HepG2 (cell line): ENCODE measurements around the gene NIPSNAP3A. TPM values are rescaled to one million over a fixed set of nuclear protein-coding genes. Genes with fewer than 3 reads are reported as not detected.

ENCODE experiments used
- ATAC-seq: fragments of 200-7000 bp; cut with Tn5 transposase; 3 replicates; pipeline ENCODE4 v1.9.1; 2020; ENCODE audit warnings: mild to moderate bottlenecking, moderate library complexity
- BruUV-seq: library from RNA; stranded (reverse); fragments of 400-500 nt; replicated peaks from 2 replicates; lab custom pipeline; 2021; lab: Mats Ljungman, UMichigan
- CTCF ChIA-PET: fragments of 300-600 bp; formaldehyde crosslinking; extraction: SDS; loops from one replicate; lab custom pipeline; 2021; ENCODE audit warnings: low total read pairs, inconsistent platforms, low intra/inter-chr PET ratio; lab: Yijun Ruan, JAX
- POLR2A ChIA-PET: fragments of 350-600 bp; sonication (Branson Sonifier 250); formaldehyde crosslinking; loops from one replicate; lab custom pipeline; 2020; ENCODE audit warnings: antibody characterized with exemption, inconsistent platforms; lab: Yijun Ruan, JAX
- DNase-seq: peaks from one replicate; pipeline ENCODE4 v3.0.0-alpha.2; 2015; ENCODE audit warnings: low spot score
- FAIRE-seq: peaks from 3 replicates; lab custom pipeline; 2011; peaks lifted over from hg19 to GRCh38; lab: Jason Lieb, UNC
- H2AFZ ChIP-seq: one replicate; pipeline ENCODE4 v1.6.1; 2011; ENCODE audit warnings: low read length, inconsistent platforms
- H3K27ac ChIP-seq: fragments of 300-600 bp; 3 replicates; pipeline ENCODE4 v1.8.0; 2011; ENCODE audit warnings: mixed run types, mild to moderate bottlenecking, mixed read lengths, low read length, inconsistent platforms; ENCODE audit not compliant: insufficient read depth; ENCODE audit errors: extremely low read length
- H3K27me3 ChIP-seq, 2 experiments: fragments of 200-600 bp in 1 of 2; 2 replicates in 1 of 2; 3 replicates in 1 of 2; pipeline versions ENCODE4 v1.6.0 to v1.8.0; 2011; ENCODE audit warnings: low read length in 2 of 2, mild to moderate bottlenecking in 2 of 2, moderate library complexity in 2 of 2, inconsistent platforms in 1 of 2; ENCODE audit not compliant: insufficient read depth in 2 of 2, control insufficient read depth in 1 of 2
- H3K36me3 ChIP-seq, 2 experiments: fragments of 200-600 bp in 1 of 2; replicated peaks in 1 of 2; 2 replicates in 1 of 2; 3 replicates in 1 of 2; pipeline versions ENCODE4 v1.5.1 to v1.8.0; 2011; ENCODE audit warnings: low read length in 2 of 2, inconsistent platforms in 1 of 2; ENCODE audit not compliant: insufficient read depth in 2 of 2, control insufficient read depth in 1 of 2
- H3K4me1 ChIP-seq: 2 replicates; pipeline ENCODE4 v1.5.1; 2012; ENCODE audit warnings: low read length, inconsistent platforms; ENCODE audit not compliant: insufficient read depth
- H3K4me2 ChIP-seq: 2 replicates; pipeline ENCODE4 v1.6.0; 2011; ENCODE audit warnings: low read depth, low read length, inconsistent platforms
- H3K4me3 ChIP-seq, 3 experiments: fragments of 200-600 bp in 1 of 3; sonication (generic), shearing (Covaris generic) in 1 of 3; replicated peaks in 1 of 3; 2 replicates each; pipeline ENCODE4 v1.5.1; 2011 to 2016; ENCODE audit warnings: low read length in 3 of 3, inconsistent platforms in 2 of 3, low read depth in 2 of 3, mild to moderate bottlenecking in 2 of 3, control low read depth in 1 of 3, mixed read lengths in 1 of 3; ENCODE audit not compliant: insufficient read depth in 1 of 3
- H3K79me2 ChIP-seq: one replicate; pipeline ENCODE4 v1.6.1; 2011; ENCODE audit warnings: low read length, inconsistent platforms; ENCODE audit not compliant: insufficient read depth
- H3K9ac ChIP-seq: 2 replicates; pipeline ENCODE4 v1.6.0; 2011; ENCODE audit warnings: mild to moderate bottlenecking, low read depth, low read length, inconsistent platforms; ENCODE audit not compliant: insufficient read depth
- H3K9me3 ChIP-seq: 2 replicates; pipeline ENCODE4 v1.5.1; 2012; ENCODE audit warnings: mild to moderate bottlenecking, low read length
- H4K20me1 ChIP-seq: 2 replicates; pipeline ENCODE4 v1.6.0; 2011; ENCODE audit warnings: inconsistent platforms, mild to moderate bottlenecking, low read length, moderate library complexity; ENCODE audit not compliant: insufficient read depth
- CBX5 ChIP-seq: sonication (generic); formaldehyde crosslinking; IDR thresholded peaks from 2 replicates; pipeline ENCODE4 v1.4.0; 2020; ENCODE audit warnings: missing genetic modification reagents, borderline replicate concordance
- CREBL2 ChIP-seq: sonication (generic); formaldehyde crosslinking; IDR thresholded peaks from 2 replicates; pipeline ENCODE4 v1.8.1; 2023; ENCODE audit warnings: missing genetic modification reagents, mild to moderate bottlenecking, borderline replicate concordance
- DNMT1 ChIP-seq: sonication (generic); formaldehyde crosslinking; IDR thresholded peaks from 2 replicates; pipeline ENCODE4 v1.5.1; 2020; ENCODE audit warnings: mild to moderate bottlenecking, missing genetic modification reagents
- ETV6 ChIP-seq: sonication (generic); formaldehyde crosslinking; conservative IDR thresholded peaks from 2 replicates; pipeline ENCODE4 v1.4.0; 2020; ENCODE audit warnings: missing genetic modification reagents
- HOXA5 ChIP-seq: sonication (generic); formaldehyde crosslinking; IDR thresholded peaks from 2 replicates; pipeline ENCODE4 v1.4.0; 2020; ENCODE audit warnings: missing genetic modification reagents
- NFE2L2 ChIP-seq: fragments of 150-350 bp; IDR thresholded peaks from 2 replicates; pipeline ENCODE4 v1.6.1; 2014; ENCODE audit warnings: low read length
- PBX3 ChIP-seq: sonication (generic); formaldehyde crosslinking; IDR thresholded peaks from 2 replicates; pipeline ENCODE4 v1.8.1; 2023; ENCODE audit warnings: missing genetic modification reagents, inconsistent platforms, borderline replicate concordance
- POGK ChIP-seq: sonication (generic); formaldehyde crosslinking; conservative IDR thresholded peaks from 2 replicates; pipeline ENCODE4 v1.8.0; 2022; ENCODE audit warnings: mild to moderate bottlenecking, moderate library complexity, missing genetic modification reagents
- TBL1XR1 ChIP-seq: fragments of 150-350 bp; IDR thresholded peaks from 2 replicates; pipeline ENCODE4 v1.6.1; 2014; ENCODE audit warnings: borderline replicate concordance, low read length; ENCODE audit not compliant: partially characterized antibody
- ZNF143 ChIP-seq: sonication (generic); formaldehyde crosslinking; IDR thresholded peaks from 2 replicates; pipeline ENCODE4 v1.4.0; 2020; ENCODE audit warnings: missing genetic modification reagents
- ZNF224 ChIP-seq: sonication (generic); formaldehyde crosslinking; IDR thresholded peaks from 2 replicates; pipeline ENCODE4 v1.5.0; 2020; ENCODE audit warnings: mild to moderate bottlenecking, missing genetic modification reagents
- ZNF337 ChIP-seq: sonication (generic); formaldehyde crosslinking; IDR thresholded peaks from 2 replicates; pipeline ENCODE4 v1.5.1; 2020; ENCODE audit warnings: missing genetic modification reagents, low read depth, mild to moderate bottlenecking, borderline replicate concordance
- ZNF432 ChIP-seq: sonication (generic); formaldehyde crosslinking; IDR thresholded peaks from 2 replicates; pipeline ENCODE4 v1.5.0; 2020; ENCODE audit warnings: missing genetic modification reagents, mild to moderate bottlenecking, borderline replicate concordance
- ZNF501 ChIP-seq: sonication (generic); formaldehyde crosslinking; IDR thresholded peaks from 2 replicates; pipeline ENCODE4 v1.5.1; 2020; ENCODE audit warnings: mild to moderate bottlenecking, moderate library complexity, missing genetic modification reagents
- ZNF691 ChIP-seq: sonication (generic); formaldehyde crosslinking; IDR thresholded peaks from 2 replicates; pipeline ENCODE4 v1.4.0; 2020; ENCODE audit warnings: missing genetic modification reagents, low read depth, mild to moderate bottlenecking, borderline replicate concordance
- ZNF772 ChIP-seq: sonication (generic); formaldehyde crosslinking; IDR thresholded peaks from 2 replicates; pipeline ENCODE4 v1.5.0; 2020; ENCODE audit warnings: mild to moderate bottlenecking, missing genetic modification reagents
- WGBS: methylation state at CpG from one replicate; pipeline ENCODE4 v1.1.6; 2017; ENCODE audit warnings: low lambda C conversion rate; 5-methylcytosine and 5-hydroxymethylcytosine counted together
- in situ Hi-C: cut with HindIII; loops from 2 replicates; pipeline ENCODE4 v1.10.0; 2017; ENCODE audit warnings: low pct_unique_long_range_greater_than_20kb; ENCODE audit not compliant: extremely low pct_ligation_motif_present
- intact Hi-C: fragments of 100-400 bp; cut with micrococcal nuclease; formaldehyde crosslinking; loops from one replicate; pipeline ENCODE4 v1.10.0; 2022; ENCODE audit not compliant: unreplicated experiment
- polyA plus RNA-seq, 8 experiments: library from polyadenylated mRNA; depleted of rRNA in 3 of 8; stranded (reverse) in 7 of 8; unstranded in 1 of 8; fragments of >200 nt; fragmentation: Illumina TruSeq in 4 of 8; extraction: Trizol in 4 of 8; gene quantifications; 2 replicates each; pipeline versions ENCODE4 v1.2.1 to v1.2.3, GENCODE V29; 2011 to 2016; ENCODE audit warnings: low read depth in 4 of 8, missing spikeins in 1 of 8, mixed read lengths in 1 of 8; ENCODE audit not compliant: insufficient read depth in 1 of 8
- total RNA-seq, 5 experiments: library from RNA; depleted of rRNA; stranded (reverse); fragments of >200 nt; fragmentation: Illumina TruSeq; extraction: Trizol; gene quantifications; 2 replicates each; pipeline ENCODE4 v1.2.3, GENCODE V29; 2016; ENCODE audit warnings: low read depth in 1 of 5

NIPSNAP3A gene
- total and polyA plus RNA-seq, 2 of the 13 experiments (the other 11 are each of a cell fraction or from before 2014, with no cell fraction given): 13.7 to 14.6 TPM

GRCh38 chr9:104788251-104788650 is 40.8 kb downstream of the NIPSNAP3A start:
- CTCF ChIA-PET: no interaction called here
- Histone ChIP-seq H4K20me1 (no peaks in the 10 kb centered on the region; the same call in 1 of the 2 replicates), H2AFZ (no peak overlapping the region), H3K4me2 (no peak overlapping the region), H3K4me3 (no peak overlapping the region), H3K27ac (no peak overlapping the region), H3K79me2 (no peaks in the 10 kb centered on the region), H3K9me3 (no peaks in the 10 kb centered on the region), H3K4me1 (no peaks in the 10 kb centered on the region), H3K27me3 (no peaks in the 10 kb centered on the region), H3K9ac (no peak overlapping the region), H3K36me3 (peaks cover 40 to 98% of the 10 kb centered on the region in 2 experiments)
- ATAC-seq (no peak), DNase-seq (no peak), FAIRE-seq (no peak)
- no peak for TF ChIP-seq CREBL2 (CRISPR knock-in tag)
- TF ChIP-seq NFE2L2: no peak
- TF ChIP-seq PBX3 (CRISPR knock-in tag): no peak
- TF ChIP-seq ETV6: no peak
- no peak for TF ChIP-seq DNMT1 (CRISPR knock-in tag)
- no peak for TF ChIP-seq ZNF772 (CRISPR knock-in tag)
- TF ChIP-seq POGK (CRISPR knock-in tag): no peak
- no peak for TF ChIP-seq ZNF224 (CRISPR knock-in tag)
- no peak for TF ChIP-seq HOXA5 (CRISPR knock-in tag)
- no peak for TF ChIP-seq CBX5 (CRISPR knock-in tag)
- TF ChIP-seq TBL1XR1: no peak
- no peak for TF ChIP-seq ZNF143
- no peak for TF ChIP-seq ZNF432
- no peak for TF ChIP-seq ZNF501 (CRISPR knock-in tag)
- TF ChIP-seq ZNF337: no peak
- no peak for TF ChIP-seq ZNF691
- POLR2A ChIA-PET: no interaction called here
- intact Hi-C loops (loop anchor here (10.0 kb wide), 1 partner anchor 627 kb away; no protein-coding TSS in a partner anchor), in situ Hi-C loops (no loop called here)
- no TSS peak for BruUV-seq
- WGBS: 97% methylated on average over 3 of the region's 3 CpGs
